HG02763 (cell line): ENCODE results near the gene CCL7.

Experiments
- ATAC-seq: cut with Tn5 transposase; IDR thresholded peaks from one replicate; pipeline ENCODE4 v1.9.1; 2021; ENCODE audit warnings: mild to moderate bottlenecking, moderate library complexity; ENCODE audit not compliant: unreplicated experiment

CCL7 gene

DNA sequence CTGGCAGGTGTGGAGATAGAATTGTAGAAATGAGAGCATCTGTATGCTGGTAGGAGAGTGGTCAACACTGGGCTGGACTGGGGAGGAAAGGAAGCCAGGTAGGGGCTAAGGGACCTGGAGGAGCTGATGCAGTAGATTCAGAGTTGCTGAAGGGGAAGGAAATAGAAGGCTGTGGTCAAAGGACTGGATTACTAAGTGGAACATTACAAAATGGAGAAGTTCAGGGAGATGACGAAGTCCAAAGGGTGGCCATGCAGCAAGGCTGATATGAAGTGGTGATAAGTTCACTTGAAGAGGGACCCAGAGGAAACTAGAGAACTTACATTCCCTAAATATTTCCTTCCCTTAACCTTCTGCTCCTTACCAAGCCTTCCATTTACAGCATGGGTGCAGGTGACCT lies 23.6 kb upstream of the CCL7 start:
- no peak for ATAC-seq

DNA sequence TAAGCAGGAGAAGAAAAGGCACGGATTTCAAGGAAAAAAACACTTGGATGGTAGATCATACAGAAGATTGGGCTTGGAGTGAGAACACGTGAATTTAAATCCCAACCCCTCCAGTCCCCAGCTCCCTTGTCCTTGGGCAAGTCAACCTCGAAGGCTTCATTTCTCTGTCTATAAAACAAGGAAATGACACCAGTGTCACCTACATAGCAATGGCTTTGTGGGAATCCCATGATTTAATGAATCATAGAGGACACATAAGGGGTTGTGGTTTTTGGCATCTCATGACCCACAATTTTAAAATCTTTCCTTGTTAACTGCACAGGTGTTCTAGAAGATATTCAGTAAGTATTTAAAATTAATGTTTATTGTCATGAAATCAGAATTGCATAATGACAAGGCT lies 23.1 kb upstream of the CCL7 start:
- ATAC-seq = no peak

DNA sequence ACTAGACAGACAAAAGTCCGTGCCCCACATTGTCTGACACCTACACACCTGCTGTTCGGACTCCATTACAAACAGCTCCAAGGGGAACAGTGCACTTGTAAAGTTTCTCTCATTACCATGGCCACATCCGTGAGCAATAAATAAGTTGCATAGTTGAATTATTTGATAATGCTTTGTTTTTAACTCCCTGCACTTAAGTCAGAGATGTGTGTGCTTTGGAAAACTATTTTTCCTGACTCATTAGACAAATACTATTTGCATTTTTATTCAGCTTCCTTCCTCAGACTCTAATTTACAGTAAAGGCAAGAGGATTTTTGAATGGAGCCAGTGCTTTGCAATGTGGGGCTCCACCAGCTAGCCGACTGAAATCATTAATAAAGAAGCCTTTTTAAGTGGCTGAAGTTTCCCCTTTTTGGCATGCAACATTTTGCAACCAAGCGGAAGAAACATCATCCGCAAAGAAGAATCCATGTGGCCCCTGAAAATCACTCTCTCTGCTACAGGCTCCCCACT lies 21.5 kb upstream of the CCL7 start:
- no peak for ATAC-seq

DNA sequence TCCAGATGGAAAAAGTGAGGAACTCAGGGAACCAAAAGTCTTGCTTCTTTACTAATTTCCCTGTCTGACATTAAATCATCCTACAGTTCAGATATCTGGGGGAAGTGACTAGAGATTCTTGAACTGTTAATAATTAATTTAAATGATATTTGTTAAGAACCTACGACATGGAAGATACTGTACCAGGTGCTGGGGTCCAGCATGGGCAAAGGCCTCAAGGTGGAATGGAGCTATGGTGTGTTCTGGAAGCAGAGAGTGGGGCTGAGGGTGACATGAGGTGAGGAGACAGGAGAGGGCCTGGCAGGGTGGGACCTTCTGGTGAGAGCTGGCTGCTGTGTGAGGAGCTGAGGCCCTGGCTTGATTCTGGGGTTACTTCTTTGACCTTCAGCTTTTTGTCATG lies 21.0 kb upstream of the CCL7 start:
- ATAC-seq = no peak

DNA sequence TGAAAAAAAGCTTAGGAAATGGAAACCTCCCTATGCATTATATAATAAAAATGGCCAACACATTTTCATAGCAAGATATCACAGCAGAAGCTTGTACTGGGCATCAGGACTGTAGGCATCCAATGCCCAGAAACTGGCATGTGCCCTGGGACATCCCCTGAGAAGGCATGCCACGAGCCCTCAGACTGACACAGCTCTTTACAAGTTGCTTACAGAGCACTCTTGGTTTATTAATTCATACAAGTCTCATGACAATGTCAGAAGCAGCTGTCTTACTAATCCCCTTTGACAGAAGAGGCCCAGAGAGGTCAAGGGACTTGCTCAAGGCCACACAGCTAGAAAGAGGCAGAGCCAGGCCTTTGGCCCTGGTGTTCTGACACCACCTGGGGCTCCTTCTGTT lies 20.5 kb upstream of the CCL7 start:
- ATAC-seq = no peak

DNA sequence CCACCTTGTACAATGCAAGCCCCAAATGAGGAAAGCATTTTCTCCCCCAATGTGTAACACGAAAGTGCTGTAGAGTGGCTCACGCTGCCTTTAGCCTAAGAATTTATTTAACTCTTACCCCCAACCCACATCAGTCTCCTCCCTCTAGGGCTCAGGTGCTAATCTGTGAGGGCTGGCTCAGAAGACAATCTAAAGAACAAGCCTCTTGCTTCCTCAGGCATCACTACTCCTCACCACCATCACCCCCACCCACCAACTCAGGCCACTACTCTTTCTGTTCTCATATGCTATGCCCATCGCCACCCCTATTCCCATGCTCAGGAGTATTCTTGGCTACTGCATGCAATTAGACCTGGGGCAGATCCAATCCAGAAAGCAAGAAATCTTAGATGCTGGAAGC lies 18.8 kb upstream of the CCL7 start:
- no peak for ATAC-seq

DNA sequence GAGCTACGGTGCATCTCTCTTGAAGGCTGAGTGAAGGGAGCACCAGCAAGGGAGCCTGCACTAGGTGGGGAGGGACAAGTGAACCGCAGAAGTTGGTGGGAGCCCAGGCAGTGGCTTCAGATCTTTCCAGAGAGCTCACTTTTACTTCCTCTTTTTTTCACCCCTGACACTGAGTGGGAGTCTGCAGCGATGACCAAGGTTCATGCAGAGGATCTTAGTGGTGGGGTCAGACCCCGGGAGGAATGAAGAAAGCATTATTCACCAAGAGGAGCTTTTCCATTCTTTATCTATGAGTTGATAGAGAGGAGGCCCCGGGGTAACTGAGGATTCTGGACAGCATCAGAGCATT lies 18.0 kb upstream of the CCL7 start:
- no peak for ATAC-seq

DNA sequence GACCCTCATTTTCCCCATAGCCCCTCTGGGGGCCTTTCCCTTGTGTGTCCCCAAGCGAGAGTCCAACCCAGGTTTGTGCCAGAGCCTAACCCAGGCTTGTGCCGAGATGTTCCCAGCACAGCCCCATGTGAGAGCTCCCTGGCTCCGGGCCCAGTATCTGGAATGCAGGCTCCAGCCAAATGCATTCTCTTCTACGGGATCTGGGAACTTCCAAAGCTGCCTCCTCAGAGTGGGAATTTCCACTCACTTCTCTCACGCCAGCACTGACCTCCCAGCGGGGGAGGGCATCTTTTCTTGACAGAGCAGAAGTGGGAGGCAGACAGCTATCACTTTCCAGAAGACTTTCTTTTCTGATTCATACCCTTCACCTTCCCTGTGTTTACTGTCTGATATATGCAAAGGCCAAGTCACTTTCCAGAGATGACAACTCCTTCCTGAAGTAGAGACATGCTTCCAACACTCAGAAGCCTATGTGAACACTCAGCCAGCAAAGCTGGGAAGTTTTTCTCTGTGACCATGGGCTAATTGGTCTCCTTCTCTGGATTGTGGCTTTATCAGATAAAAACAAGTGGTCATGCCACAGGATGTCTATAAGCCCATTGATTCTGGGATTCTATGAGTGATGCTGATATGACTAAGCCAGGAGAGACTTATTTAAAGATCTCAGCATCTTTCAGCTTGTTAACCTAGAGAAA lies 17.4 kb upstream of the CCL7 start:
- ATAC-seq = no peak

DNA sequence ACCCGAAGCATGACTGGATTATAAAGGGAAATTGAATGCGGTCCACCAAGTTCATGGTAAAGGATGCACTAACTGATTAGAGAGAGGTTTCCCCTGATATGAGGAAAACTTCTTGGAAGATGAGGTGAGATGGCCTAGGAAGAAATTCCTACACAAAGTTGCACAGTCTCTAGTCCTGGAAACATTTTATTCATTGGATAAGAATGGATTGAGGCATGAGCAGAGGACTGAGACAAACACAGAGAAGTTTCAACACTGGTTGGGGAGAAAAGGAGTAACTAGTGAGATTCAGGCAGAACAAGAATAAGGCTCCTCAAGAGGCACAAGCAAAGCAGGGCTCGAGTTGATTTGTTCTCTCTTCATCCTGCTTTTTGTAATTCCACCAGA lies 16.9 kb upstream of the CCL7 start:
- ATAC-seq = no peak

DNA sequence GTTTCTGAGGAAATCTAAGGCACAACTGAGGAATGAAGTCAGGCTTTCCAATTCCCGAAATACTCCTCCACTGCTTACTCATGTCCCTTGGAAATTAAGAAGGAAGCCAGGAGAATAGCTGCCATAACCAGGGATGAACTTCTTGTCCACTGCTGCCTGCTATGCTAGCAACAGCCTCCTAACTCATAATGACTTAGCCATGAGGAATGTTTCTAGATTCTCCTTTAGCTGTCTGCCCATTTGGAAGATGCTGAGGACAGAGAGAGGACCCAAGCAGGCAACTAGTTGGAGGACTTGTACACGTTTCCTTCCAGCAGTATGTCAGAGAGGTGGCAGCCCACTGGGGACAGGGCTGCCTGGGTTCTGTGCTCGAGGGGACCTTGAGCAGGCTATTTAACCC lies 15.9 kb upstream of the CCL7 start:
- ATAC-seq = no peak

DNA sequence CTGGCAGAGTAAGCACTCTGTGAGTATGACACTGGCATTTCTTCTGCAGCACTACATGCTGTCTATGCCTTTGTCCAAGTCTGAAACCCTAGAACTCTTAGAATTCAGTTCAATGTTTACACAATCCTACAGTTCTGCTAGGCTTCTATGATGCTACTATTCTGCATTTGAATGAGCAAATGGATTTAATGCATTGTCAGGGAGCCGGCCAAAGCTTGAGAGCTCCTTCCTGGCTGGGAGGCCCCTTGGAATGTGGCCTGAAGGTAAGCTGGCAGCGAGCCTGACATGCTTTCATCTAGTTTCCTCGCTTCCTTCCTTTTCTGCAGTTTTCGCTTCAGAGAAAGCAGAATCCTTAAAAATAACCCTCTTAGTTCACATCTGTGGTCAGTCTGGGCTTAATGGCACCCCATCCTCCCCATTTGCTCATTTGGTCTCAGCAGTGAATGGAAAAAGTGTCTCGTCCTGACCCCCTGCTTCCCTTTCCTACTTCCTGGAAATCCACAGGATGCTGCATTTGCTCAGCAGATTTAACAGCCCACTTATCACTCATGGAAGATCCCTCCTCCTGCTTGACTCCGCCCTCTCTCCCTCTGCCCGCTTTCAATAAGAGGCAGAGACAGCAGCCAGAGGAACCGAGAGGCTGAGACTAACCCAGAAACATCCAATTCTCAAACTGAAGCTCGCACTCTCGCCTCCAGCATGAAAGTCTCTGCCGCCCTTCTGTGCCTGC lies 15.2 kb upstream of the CCL7 start, which contains the start of gene CCL2:
TSS of gene CCL2 (plus strand) at position 635 of the 730 bp plus-strand sequence. CDS start at position 700, 65 bp downstream.
- no peak for ATAC-seq

DNA sequence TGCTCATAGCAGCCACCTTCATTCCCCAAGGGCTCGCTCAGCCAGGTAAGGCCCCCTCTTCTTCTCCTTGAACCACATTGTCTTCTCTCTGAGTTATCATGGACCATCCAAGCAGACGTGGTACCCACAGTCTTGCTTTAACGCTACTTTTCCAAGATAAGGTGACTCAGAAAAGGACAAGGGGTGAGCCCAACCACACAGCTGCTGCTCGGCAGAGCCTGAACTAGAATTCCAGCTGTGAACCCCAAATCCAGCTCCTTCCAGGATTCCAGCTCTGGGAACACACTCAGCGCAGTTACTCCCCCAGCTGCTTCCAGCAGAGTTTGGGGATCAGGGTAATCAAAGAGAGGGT lies 14.7 kb upstream of the CCL7 start:
- ATAC-seq = no peak

DNA sequence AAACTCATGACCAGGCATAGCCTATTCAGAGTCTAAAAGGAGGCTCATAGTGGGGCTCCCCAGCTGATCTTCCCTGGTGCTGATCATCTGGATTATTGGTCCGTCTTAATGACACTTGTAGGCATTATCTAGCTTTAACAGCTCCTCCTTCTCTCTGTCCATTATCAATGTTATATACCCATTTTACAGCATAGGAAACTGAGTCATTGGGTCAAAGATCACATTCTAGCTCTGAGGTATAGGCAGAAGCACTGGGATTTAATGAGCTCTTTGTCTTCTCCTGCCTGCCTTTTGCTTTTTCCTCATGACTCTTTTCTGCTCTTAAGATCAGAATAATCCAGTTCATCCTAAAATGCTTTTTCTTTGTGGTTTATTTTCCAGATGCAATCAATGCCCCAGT lies 14.2 kb upstream of the CCL7 start:
- ATAC-seq = no peak

DNA sequence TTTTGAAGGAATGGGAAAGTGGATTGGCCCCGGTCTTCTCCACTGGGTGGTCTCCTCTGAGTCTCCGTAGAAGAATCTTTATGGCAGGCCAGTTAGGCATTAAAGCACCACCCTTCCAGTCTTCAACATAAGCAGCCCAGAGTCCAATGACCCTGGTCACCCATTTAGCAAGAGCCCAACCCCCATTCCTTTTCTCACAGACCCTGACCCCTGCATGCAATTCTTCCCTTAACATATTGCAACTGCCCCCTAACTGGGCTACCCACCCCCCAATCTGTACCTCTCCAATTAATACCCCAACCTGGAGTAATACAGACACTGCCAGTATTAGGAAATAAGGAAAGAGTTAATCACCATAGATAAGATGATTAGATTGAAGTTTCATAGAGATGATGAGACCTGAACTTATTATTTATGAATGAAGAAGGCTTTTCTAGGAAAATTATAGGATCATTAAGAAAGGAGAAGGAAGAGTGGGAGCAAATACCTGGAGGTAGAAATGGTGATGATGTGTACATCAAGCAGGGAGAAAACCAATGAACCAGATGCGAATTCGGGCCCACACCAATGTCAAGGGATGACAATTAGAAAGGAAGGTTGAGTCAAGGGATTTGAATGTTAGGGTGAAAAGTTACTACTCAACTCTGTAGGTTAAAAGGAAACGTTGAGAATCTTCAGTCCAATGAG lies 12.6 kb upstream of the CCL7 start:
- ATAC-seq = no peak

DNA sequence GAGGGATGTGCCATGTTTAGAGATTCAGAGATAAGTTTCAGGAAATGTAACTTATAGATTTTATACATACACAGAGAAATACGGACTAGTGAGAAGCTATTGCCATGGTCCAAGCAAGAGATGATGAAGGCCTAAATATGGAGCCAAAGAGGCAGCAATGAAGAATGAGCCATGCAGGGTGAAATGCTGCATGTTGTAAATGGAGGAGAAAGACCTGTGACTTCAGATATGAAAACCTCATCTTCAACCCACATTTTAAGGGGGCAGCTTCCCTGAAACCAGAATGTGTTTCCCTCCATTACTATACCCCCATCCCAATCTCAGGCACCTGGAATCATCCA lies 12.1 kb upstream of the CCL7 start:
- no peak for ATAC-seq

DNA sequence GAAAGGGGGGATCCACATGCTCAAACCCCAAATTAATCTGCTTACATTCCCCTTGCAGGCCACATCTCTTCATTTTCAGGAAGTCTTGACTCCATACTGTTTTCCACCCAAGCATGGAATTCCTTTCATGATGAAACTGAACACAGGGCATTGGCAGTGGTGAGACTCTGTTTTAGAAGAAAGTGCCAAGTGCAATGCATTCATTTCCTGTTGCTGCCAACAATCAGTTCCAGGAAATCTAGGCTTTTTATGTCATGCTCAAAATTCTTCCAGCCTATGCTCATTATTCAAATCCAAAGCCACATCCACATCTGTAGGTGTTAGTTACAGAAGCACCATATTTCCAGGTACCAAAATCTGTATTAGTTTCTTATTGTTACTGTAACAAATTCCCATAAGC lies 10.9 kb upstream of the CCL7 start:
- ATAC-seq = no peak

DNA sequence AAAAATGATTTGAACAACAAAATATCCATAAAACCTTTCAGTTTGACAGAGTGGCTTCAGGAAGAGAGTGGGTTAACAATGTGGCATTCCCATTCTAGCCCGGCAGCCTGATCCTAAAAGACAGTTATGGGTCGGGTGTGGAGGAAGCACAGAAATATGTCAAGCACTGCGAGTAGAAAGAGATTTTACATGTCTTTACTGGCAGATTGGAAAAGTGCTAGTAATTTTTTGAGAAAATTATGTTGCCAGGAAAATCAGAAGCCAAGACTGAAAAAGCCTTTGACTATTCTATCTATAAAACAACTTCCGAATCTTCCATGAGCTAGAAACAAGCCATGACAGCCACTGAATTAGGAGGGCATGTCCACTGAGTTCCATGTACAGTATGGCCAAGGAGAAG lies 9.2 kb upstream of the CCL7 start:
- ATAC-seq = no peak

DNA sequence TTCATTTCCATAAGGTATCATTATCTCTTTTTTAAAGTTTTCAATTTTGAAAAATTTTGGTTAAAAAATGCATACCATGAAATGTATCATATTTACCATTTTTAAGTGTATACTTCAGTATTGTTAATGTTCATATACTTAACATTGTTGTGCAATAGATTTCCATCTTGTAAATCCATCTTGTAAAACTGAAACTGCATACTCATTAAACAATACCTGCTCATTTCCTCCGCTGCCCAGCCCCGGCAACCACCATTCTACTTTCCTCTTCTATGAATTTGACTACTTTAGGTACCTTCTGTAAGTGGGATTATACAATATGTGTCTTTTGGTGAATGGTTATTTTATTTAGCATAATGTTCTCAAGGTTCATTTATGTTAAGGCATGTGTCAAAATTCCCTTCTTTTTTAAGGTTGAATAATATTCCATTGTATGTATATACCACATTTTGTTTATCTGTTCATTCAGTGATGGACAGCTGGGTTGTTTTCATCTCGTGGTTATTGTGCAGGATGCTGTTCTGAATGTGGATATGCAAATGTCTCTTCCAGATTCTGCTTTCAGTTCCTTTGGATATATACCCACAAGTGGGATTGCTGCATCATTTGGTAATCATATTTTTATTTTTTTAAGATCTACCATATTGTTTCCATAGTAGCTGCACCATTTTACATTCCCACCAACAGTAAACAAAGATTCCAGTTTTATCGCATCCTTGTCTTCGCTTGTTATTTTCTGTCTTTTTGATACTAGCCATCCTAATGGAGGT lies 8.3 kb upstream of the CCL7 start:
- ATAC-seq = no peak

DNA sequence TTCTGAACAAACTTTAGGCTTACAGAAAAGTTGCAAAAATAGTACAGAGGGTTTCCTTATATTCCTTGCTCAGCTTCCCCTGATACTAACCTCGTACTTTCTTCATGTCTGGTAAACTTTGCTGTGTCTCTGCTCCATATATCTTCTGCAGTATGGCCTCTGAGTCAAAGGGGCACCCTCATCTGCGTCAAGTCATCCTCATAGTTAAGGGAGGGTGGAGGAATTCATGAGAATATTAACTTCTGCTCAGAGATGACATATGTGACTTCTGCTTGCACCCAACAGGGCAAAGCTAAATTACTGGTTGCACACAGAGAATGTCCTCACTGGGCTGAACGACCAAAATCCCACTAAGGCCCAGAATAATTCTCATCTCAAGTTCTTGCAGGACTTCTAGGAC lies 4.3 kb upstream of the CCL7 start:
- ATAC-seq = no peak

DNA sequence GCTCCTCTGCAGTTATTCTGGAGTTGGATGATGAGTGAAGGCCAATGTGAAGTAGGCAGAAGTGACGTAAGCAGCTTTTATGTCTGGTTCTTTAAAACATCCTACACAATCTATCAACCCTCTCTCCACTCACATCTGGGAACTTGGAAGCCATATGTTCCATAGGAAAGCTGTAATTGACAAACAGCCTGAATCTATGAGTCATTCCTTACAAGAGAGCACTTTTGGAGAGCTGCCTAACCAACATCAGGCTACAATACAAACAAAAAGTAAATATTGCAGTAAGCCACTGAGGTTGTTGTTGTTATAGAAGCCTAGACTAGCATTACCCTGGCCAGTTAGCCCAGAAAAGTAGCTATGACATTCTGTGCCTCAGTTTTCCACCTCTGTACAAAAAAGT lies 5.9 kb downstream of the CCL7 start:
- ATAC-seq = no peak

DNA sequence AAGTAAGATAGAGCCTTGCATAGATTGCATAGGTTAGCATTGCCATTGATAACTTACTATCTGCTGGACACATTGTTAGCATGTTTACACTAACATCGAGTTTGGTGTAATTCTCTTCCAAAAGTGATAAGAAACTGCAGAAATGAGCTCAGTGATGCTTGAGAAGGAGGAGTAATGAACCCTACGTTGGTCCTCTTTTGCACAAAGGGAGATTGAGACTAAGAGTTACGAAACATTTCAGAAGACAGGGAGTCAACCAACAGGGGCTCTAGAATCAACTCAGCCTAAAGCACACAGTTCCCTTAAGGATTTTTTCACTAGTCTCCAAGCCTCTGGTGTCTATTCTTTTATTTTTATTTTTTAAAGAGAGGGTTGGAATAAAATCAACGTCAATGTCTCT lies 6.8 kb downstream of the CCL7 start:
- no peak for ATAC-seq

DNA sequence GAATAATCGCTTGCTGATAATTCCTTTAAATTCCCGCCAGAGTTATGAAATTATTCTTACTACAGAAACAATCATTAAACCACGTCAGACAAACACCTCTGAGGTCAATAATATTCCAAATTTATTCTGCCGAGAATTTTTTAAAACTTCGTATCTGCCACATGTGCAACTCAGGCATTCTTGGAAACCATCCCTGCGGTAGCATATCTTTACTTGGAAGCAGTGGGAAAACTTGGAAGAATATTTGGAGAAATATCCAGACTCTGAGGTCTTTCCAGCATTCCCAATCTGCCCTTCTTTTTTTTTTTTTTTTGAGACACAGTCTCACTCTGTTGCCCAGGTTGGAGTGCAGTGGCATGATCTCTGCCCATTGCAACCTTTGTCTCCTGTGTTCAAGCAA lies 13.6 kb downstream of the CCL7 start:
- no peak for ATAC-seq
